GM12872 (cell line): Measurements from ENCODE around the gene ZNF254.

Experiments used
- TF ChIP-seq, protein P1 (sequence below): IDR thresholded peaks from 3 replicates; pipeline ENCODE4 v1.5.1; 2011; ENCODE audit warnings: low read depth, mild to moderate bottlenecking, low read length, moderate library complexity; ENCODE audit not compliant: insufficient read depth

Gene ZNF254

DNA sequence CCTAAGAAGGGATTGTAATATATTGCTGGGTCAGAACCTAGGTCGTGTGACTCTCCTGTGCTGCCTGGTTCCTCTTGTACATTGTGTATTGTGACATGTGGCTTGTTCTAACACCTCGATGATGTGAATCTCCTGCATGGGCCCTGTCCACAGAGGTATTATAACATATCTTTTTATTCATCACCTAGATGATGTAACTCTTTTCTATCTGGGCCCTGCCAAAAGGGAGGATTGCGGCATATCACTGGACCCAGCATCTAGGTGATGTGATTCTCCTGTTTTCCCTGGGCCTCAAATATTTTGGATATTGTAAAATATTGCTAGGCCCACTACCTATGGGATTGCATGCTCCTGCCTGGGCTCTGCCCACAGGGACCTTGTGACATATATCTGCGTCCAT, 33.4 kb upstream of the ZNF254 start:
- TF ChIP-seq, protein P1, sequence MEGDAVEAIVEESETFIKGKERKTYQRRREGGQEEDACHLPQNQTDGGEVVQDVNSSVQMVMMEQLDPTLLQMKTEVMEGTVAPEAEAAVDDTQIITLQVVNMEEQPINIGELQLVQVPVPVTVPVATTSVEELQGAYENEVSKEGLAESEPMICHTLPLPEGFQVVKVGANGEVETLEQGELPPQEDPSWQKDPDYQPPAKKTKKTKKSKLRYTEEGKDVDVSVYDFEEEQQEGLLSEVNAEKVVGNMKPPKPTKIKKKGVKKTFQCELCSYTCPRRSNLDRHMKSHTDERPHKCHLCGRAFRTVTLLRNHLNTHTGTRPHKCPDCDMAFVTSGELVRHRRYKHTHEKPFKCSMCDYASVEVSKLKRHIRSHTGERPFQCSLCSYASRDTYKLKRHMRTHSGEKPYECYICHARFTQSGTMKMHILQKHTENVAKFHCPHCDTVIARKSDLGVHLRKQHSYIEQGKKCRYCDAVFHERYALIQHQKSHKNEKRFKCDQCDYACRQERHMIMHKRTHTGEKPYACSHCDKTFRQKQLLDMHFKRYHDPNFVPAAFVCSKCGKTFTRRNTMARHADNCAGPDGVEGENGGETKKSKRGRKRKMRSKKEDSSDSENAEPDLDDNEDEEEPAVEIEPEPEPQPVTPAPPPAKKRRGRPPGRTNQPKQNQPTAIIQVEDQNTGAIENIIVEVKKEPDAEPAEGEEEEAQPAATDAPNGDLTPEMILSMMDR: no peak

DNA sequence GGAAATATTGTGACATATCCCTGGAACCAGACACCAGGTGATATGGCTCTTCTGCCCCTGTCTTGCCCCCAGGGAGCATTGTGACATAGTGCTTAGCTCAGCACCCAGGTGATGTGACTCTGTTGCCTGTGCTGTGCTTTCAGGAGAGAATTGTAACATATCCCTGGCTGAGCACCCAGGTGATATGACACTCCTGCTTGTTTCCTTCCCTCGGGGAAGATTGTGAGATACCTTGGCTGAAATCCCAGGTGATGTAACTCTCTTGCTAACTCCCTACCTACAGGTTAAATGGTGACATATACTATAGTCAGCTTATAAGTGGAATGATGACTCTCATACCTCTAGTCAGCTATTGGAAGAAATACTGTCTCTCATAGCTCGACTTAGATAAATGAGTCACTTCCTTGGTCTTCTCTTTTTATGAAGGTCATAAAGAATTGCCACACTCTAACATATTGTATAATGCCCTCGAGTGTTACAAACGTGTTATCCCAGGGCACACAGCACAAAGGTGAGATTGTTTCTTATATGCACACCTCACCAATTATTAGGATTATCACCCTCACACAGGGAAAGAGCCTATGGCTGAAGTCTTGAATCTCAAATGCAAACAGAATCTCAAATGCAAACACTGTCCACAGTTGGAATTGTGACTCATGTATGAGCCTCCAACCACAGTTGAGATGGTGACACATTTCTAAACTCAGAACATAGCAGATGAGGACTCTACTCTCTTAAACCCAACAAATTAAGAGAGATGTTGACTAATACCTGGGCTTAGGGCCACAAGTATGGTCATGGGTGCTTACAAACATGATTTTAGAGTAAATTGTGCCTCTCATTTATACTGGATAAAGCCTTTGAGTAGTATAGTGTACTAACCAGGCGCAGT, 32.7 kb upstream of the ZNF254 start:
- TF ChIP-seq, protein P1: no peak

DNA sequence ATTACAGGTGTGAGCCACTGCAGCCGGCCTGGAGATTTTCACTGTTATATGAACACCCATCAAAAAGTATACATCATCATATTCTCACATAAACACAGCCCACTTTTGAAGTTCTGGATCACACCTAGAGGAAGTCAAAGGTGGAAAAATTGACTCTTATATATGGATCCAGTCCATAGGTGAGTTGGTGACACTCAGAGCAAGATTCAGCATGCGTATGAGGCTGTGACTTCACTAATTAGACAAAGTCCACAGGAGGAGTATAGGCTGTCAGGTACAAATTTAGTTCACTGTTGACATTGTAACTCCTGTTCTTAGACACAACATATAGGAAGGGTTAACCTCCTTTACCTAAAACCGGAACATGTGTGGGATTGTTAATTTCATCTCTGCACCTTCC, 31.4 kb upstream of the ZNF254 start:
- TF ChIP-seq, protein P1: no peak

DNA sequence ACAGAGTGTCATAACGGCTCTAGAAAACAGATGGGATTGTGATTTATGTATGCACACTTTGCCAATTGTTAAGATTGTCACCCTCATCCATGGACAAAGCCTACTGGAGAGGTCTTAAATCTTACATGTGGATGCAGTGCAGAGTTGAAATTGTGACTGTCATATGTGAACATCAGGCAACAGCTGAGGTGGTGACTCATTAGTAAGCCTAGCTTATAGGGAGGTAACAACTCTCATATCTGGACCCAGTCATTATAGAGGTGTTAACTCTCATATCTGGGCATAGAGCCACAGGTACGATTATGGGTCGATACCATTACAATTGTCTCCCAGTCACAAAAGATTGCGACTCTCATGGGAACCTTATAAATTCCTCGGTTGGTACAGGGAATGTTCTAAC, 29.8 kb upstream of the ZNF254 start:
- TF ChIP-seq, protein P1: no peak

DNA sequence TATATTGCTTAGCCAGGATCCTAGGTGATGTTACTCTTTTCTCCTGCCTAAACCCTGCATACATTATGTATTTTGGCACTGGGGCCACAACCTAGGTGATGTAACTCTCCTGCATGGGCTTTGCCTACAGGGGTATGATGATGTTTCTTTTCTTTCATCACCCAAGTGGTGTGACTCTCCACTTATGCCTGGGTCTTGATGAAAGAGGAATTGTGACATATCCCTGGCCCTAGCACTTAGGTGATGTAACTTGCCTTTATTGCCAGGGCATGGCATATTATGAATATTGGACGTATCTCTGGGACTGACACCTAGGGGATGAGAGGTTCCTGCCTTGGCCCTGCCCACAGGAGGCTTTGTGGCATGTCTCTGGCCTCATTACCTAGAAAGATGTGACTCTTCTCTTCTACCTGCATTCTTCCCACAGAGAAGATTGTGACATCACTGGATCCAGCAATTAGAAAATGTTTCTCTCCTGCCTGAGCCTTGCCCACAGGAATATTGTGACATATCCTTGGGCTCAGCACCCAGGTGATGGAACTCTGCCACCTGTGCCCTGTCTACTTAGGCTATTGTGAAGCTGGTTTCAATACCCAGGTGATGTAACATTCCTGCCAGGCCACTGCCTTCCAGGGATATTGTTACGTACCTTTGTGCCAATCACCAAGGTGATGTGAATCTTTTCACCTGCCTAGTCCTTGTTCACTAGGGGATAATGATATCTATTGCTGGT, 27.3 kb upstream of the ZNF254 start:
- TF ChIP-seq, protein P1: no peak

DNA sequence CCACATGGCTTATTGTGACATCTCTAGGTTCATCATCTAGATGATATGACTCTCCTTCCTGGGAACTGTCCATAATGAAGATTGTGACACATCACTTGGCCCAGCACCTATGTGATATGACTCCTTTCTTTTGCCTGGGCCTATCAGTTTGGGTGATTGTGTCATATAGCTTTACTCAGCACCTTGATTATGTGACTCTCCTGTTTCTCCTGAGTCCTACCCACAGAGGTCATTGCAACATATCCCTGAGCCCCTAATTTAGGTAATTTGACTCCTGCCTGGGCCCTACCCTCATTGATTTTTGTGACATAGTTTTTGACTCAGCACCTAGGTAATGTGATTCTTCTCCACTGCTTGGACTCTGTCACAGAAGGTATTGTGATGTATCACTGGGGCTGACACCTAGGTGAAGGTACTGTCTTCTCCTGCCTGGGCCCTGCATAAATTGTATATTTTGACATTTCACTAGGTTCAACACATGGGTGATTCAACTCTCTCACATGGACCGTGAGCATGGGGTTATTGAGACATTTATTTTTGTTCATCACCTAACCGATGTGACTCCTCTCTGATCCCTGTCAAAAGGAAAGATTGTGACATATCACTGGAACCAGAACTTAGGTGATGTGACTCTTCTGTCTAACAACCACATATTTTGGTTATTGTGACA, 26.2 kb upstream of the ZNF254 start:
- TF ChIP-seq, protein P1: no peak

DNA sequence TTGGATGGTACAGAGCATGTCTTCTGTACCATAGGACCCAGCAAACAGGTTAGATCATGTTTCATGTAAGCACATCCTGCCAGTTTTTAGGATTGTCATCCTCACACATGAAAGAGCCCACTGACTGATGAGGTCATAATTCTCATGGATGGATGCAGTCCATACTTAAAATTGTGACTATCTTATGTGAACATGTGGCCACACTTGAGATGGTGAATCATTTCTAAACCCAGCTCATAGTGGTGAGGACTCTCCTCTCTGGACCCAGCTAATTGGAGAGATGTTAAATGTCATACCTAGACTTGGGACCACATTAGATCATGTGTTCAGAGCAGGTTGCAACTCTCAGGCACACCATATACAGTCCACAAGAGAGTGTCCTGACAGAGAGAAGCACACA, 24.8 kb upstream of the ZNF254 start:
- TF ChIP-seq, protein P1: no peak
